ENCODE results near the gene CCSER2.

The CCSER2 gene

DNA sequence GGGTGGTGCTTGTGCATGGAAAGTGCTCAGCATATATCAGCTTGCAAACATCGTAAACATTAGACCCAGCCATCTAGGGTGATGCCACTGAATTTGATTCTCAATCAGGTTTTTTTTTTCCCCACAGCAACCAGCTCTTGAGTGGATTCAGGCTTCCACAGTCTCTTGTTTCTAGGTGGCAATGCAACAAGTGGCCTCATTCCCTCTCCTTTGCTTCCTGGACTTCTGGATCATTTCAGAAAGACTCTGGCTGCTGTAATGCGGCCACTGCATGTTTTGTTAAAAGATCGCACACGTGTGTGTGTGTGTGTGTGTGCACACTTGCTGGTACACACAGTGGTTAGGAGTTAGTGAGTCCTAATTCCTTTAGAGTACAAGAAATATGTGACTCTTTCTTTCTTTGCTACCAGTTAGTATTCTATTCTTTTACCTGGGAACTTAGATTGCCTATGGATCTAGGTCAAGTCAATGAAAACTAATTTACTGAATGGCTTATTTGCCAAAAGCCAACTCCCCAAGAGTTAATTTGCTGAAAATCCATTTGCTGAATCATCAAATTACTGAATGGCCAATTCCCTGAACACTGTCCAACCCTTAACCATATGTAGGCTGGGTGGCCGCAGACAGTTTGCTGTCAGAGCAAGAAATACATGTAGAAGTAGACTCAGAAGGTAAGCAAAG lies 222.5 kb downstream of the CCSER2 start:
- H4K20me1 ChIP-seq (ENCODE audit: insufficient read depth, low read length, poor library complexity, severe bottlenecking): no peaks in the 10 kb centered on the region
- TF ChIP-seq, protein P1, sequence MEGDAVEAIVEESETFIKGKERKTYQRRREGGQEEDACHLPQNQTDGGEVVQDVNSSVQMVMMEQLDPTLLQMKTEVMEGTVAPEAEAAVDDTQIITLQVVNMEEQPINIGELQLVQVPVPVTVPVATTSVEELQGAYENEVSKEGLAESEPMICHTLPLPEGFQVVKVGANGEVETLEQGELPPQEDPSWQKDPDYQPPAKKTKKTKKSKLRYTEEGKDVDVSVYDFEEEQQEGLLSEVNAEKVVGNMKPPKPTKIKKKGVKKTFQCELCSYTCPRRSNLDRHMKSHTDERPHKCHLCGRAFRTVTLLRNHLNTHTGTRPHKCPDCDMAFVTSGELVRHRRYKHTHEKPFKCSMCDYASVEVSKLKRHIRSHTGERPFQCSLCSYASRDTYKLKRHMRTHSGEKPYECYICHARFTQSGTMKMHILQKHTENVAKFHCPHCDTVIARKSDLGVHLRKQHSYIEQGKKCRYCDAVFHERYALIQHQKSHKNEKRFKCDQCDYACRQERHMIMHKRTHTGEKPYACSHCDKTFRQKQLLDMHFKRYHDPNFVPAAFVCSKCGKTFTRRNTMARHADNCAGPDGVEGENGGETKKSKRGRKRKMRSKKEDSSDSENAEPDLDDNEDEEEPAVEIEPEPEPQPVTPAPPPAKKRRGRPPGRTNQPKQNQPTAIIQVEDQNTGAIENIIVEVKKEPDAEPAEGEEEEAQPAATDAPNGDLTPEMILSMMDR (conservative IDR thresholded peaks at IDR 0.05; ENCODE audit: low read length): no peak
- TF ChIP-seq EZH2phosphoT487 (IDR thresholded peaks at IDR 0.05; ENCODE audit: borderline replicate concordance): no peak
- H3K4me3 ChIP-seq (ENCODE audit: low read length, poor library complexity, severe bottlenecking): no peak overlapping the region
- H3F3A ChIP-seq (ENCODE audit: low read depth): no peaks in the 10 kb centered on the region
- no peaks in the 10 kb centered on the region for H3K4me1 ChIP-seq (ENCODE audit: insufficient read depth, low read length, poor library complexity, severe bottlenecking)
- no peaks in the 10 kb centered on the region for H3K79me2 ChIP-seq (ENCODE audit: insufficient read depth, low read length)
- H3K36me3 ChIP-seq (ENCODE audit: insufficient read depth, low read length): no peaks in the 10 kb centered on the region
- H3K9me2 ChIP-seq (replicated peaks; ENCODE audit: low read depth, low read length): no peaks in the 10 kb centered on the region
- no peak overlapping the region for H2AFZ ChIP-seq (ENCODE audit: low read length)
- no peak overlapping the region for H3K9ac ChIP-seq (ENCODE audit: low read depth, low read length, poor library complexity, severe bottlenecking)
- no peak overlapping the region for H3K4me2 ChIP-seq (ENCODE audit: low read depth, low read length, poor library complexity, severe bottlenecking)
- no peaks in the 10 kb centered on the region for H3K9me3 ChIP-seq (ENCODE audit: insufficient read depth, low read depth, low read length)
- H3K27me3 ChIP-seq (ENCODE audit: insufficient read depth, low read length, poor library complexity, severe bottlenecking): no peaks in the 10 kb centered on the region

DNA sequence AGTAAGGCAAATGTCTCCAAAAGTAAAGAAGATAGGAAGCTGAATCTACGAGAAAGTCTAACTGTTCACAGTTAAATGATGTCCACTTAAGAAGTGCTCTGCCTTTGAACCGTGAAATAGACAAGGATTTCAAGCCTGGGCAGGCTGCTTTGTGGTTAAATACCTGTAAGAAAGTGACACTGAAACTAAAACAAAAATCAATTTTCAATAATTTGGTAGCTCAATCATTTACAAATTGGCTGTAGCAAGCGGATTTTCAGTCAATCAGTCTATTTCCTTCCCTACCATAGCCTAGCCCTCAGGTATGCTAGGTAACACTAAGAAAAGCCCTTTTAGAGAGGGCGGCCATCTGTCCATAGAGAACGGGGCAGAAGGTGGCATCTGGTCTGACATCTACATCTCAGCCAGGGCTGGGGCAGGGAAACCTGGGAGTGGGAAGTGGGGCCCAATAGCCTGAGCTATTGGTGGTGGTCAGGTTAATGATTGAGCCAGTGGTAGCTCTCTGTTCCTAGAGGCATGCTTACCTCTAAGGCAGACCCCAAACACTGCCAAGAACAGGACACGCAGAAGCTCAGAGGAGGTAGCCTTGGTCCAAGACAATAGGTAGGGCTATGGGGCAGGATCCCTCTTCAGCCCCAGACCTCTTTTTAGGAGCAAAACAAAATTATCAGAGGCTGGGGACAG lies 223.2 kb downstream of the CCSER2 start:
- Histone ChIP-seq H3K36me3 (ENCODE audit: insufficient read depth, low read length) (no peaks in the 10 kb centered on the region), H3K9ac (ENCODE audit: low read depth, low read length, poor library complexity, severe bottlenecking) (no peak overlapping the region), H3K27me3 (ENCODE audit: insufficient read depth, low read length, poor library complexity, severe bottlenecking) (no peaks in the 10 kb centered on the region), H3K4me3 (ENCODE audit: low read length, poor library complexity, severe bottlenecking) (no peak overlapping the region), H3K4me1 (ENCODE audit: insufficient read depth, low read length, poor library complexity, severe bottlenecking) (no peaks in the 10 kb centered on the region), H4K20me1 (ENCODE audit: insufficient read depth, low read length, poor library complexity, severe bottlenecking) (no peaks in the 10 kb centered on the region), H2AFZ (ENCODE audit: low read length) (no peak overlapping the region), H3K79me2 (ENCODE audit: insufficient read depth, low read length) (no peaks in the 10 kb centered on the region), H3K9me2 (replicated peaks; ENCODE audit: low read depth, low read length) (no peaks in the 10 kb centered on the region), H3K9me3 (ENCODE audit: insufficient read depth, low read depth, low read length) (no peaks in the 10 kb centered on the region), H3K4me2 (ENCODE audit: low read depth, low read length, poor library complexity, severe bottlenecking) (no peak overlapping the region), H3F3A (ENCODE audit: low read depth) (no peaks in the 10 kb centered on the region)
- no peak for TF ChIP-seq EZH2phosphoT487 (IDR thresholded peaks at IDR 0.05; ENCODE audit: borderline replicate concordance)
- TF ChIP-seq, protein P1 (conservative IDR thresholded peaks at IDR 0.05; ENCODE audit: low read length): no peak

DNA sequence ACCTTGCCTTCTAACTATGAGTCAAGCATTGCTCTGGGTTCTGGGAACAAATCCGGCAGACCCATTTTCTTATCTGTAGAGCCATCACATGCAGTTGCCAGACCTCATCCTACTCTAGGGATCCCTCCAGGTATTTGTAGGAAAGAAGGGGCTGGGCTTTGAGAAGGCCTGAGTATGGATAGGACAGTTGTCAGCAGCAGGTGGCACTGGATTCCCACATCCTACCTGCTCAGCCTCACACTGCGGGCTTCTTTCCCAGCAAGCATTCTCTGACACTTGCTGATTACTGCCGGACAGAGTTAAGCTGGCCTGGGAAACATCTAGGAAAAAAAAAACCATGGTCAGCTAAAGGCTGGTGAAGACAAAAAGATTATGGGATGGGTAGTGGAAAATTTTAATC lies 224.1 kb downstream of the CCSER2 start:
- Histone ChIP-seq H3K9me2 (replicated peaks; ENCODE audit: low read depth, low read length) (no peaks in the 10 kb centered on the region), H3K9ac (ENCODE audit: low read depth, low read length, poor library complexity, severe bottlenecking) (no peak overlapping the region), H3F3A (ENCODE audit: low read depth) (no peaks in the 10 kb centered on the region), H2AFZ (ENCODE audit: low read length) (no peak overlapping the region), H3K79me2 (ENCODE audit: insufficient read depth, low read length) (no peaks in the 10 kb centered on the region), H3K4me3 (ENCODE audit: low read length, poor library complexity, severe bottlenecking) (no peak overlapping the region), H3K36me3 (ENCODE audit: insufficient read depth, low read length) (no peaks in the 10 kb centered on the region), H3K9me3 (ENCODE audit: insufficient read depth, low read depth, low read length) (no peaks in the 10 kb centered on the region), H4K20me1 (ENCODE audit: insufficient read depth, low read length, poor library complexity, severe bottlenecking) (no peaks in the 10 kb centered on the region), H3K27me3 (ENCODE audit: insufficient read depth, low read length, poor library complexity, severe bottlenecking) (no peaks in the 10 kb centered on the region), H3K4me2 (ENCODE audit: low read depth, low read length, poor library complexity, severe bottlenecking) (no peak overlapping the region), H3K4me1 (ENCODE audit: insufficient read depth, low read length, poor library complexity, severe bottlenecking) (no peaks in the 10 kb centered on the region)
- TF ChIP-seq EZH2phosphoT487 (IDR thresholded peaks at IDR 0.05; ENCODE audit: borderline replicate concordance): no peak
- TF ChIP-seq, protein P1 (conservative IDR thresholded peaks at IDR 0.05; ENCODE audit: low read length): no peak

Data from Loucy (cell line).